Hepatocyte (in vitro differentiated cells): Measurements from ENCODE around the gene NRK. TPM values are rescaled to one million over a fixed set of nuclear protein-coding genes. Genes with fewer than 3 reads are reported as not detected.

Experiments
- DNase-seq: peaks from one replicate; pipeline ENCODE4 v3.0.0-alpha.2; 2016; ENCODE audit warnings: low spot score
- H2AFZ ChIP-seq: fragments of 200-600 bp; sonication (generic); 2 replicates; pipeline ENCODE4 v1.6.0; 2016; ENCODE audit warnings: antibody characterized with exemption, mild to moderate bottlenecking
- H3K27ac ChIP-seq: fragments of 200-600 bp; sonication (generic); 2 replicates; pipeline ENCODE4 v1.5.1; 2016; ENCODE audit warnings: mild to moderate bottlenecking
- H3K27me3 ChIP-seq: fragments of 200-600 bp; sonication (generic); 2 replicates; pipeline ENCODE4 v1.6.1; 2016
- H3K36me3 ChIP-seq: fragments of 200-600 bp; sonication (generic); replicated peaks from 2 replicates; pipeline ENCODE4 v1.5.1; 2016; ENCODE audit warnings: low read depth; ENCODE audit not compliant: insufficient read depth
- H3K4me1 ChIP-seq: fragments of 200-600 bp; sonication (generic); 2 replicates; pipeline ENCODE4 v1.5.1; 2016; ENCODE audit warnings: mild to moderate bottlenecking, moderate library complexity; ENCODE audit not compliant: insufficient read depth
- H3K4me2 ChIP-seq: fragments of 200-600 bp; sonication (generic); 2 replicates; pipeline ENCODE4 v1.6.0; 2016
- H3K4me3 ChIP-seq: fragments of 200-600 bp; sonication (generic); 2 replicates; pipeline ENCODE4 v1.5.1; 2016; ENCODE audit warnings: mild to moderate bottlenecking
- H3K79me2 ChIP-seq: fragments of 200-600 bp; sonication (generic); 2 replicates; pipeline ENCODE4 v1.6.0; 2017; ENCODE audit warnings: mild to moderate bottlenecking
- H3K9me2 ChIP-seq: fragments of 200-600 bp; sonication (generic); replicated peaks from 2 replicates; pipeline ENCODE4 v1.6.0; 2017; ENCODE audit warnings: mild to moderate bottlenecking; ENCODE audit not compliant: insufficient read depth
- H3K9me3 ChIP-seq: fragments of 200-600 bp; sonication (generic); 2 replicates; pipeline ENCODE4 v1.5.1; 2016; ENCODE audit warnings: low read depth, mild to moderate bottlenecking
- H4K20me1 ChIP-seq: fragments of 200-600 bp; sonication (generic); 2 replicates; pipeline ENCODE4 v1.6.0; 2016; ENCODE audit warnings: mild to moderate bottlenecking; ENCODE audit not compliant: insufficient read depth, poor library complexity, severe bottlenecking
- CTCF ChIP-seq: fragments of 200-600 bp; sonication (generic); IDR thresholded peaks from 2 replicates; pipeline ENCODE4 v1.5.1; 2016; ENCODE audit warnings: antibody characterized with exemption, mild to moderate bottlenecking; ENCODE audit not compliant: poor library complexity
- EZH2 ChIP-seq: fragments of 200-600 bp; sonication (generic); IDR thresholded peaks from 2 replicates; pipeline ENCODE4 v1.6.1; 2016; ENCODE audit warnings: antibody characterized with exemption, mild to moderate bottlenecking, borderline replicate concordance
- EZH2phosphoT487 ChIP-seq: fragments of 200-600 bp; sonication (generic); IDR thresholded peaks from one replicate; pipeline ENCODE4 v1.6.1; 2018; ENCODE audit warnings: antibody characterized with exemption, mild to moderate bottlenecking, low read depth, moderate library complexity; ENCODE audit not compliant: unreplicated experiment, severe bottlenecking
- WGBS: methylation state at CpG from one replicate; pipeline ENCODE4 v1.1.6; 2016; ENCODE audit warnings: low lambda C conversion rate; ENCODE audit errors: missing lambda C conversion rate; 5-methylcytosine and 5-hydroxymethylcytosine counted together
- polyA plus RNA-seq: library from polyadenylated mRNA; unstranded; fragments of >200 nt; fragmentation: Nextera tagmentation; extraction: Ambion mirVana; gene quantifications from 2 replicates; pipeline ENCODE4 v1.2.1, GENCODE V29; 2016
- total RNA-seq: library from RNA; depleted of rRNA; stranded (reverse); fragments of >200 nt; gene quantifications from 2 replicates; pipeline ENCODE4 v1.2.3, GENCODE V29; 2014

Gene NRK, protein sequence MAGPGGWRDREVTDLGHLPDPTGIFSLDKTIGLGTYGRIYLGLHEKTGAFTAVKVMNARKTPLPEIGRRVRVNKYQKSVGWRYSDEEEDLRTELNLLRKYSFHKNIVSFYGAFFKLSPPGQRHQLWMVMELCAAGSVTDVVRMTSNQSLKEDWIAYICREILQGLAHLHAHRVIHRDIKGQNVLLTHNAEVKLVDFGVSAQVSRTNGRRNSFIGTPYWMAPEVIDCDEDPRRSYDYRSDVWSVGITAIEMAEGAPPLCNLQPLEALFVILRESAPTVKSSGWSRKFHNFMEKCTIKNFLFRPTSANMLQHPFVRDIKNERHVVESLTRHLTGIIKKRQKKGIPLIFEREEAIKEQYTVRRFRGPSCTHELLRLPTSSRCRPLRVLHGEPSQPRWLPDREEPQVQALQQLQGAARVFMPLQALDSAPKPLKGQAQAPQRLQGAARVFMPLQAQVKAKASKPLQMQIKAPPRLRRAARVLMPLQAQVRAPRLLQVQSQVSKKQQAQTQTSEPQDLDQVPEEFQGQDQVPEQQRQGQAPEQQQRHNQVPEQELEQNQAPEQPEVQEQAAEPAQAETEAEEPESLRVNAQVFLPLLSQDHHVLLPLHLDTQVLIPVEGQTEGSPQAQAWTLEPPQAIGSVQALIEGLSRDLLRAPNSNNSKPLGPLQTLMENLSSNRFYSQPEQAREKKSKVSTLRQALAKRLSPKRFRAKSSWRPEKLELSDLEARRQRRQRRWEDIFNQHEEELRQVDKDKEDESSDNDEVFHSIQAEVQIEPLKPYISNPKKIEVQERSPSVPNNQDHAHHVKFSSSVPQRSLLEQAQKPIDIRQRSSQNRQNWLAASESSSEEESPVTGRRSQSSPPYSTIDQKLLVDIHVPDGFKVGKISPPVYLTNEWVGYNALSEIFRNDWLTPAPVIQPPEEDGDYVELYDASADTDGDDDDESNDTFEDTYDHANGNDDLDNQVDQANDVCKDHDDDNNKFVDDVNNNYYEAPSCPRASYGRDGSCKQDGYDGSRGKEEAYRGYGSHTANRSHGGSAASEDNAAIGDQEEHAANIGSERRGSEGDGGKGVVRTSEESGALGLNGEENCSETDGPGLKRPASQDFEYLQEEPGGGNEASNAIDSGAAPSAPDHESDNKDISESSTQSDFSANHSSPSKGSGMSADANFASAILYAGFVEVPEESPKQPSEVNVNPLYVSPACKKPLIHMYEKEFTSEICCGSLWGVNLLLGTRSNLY (N-terminal part only)
- 9.1 and 12.0 TPM in 2 replicates for total RNA-seq
- polyA plus RNA-seq = 2.2 and 4.6 TPM in 2 replicates

DNA sequence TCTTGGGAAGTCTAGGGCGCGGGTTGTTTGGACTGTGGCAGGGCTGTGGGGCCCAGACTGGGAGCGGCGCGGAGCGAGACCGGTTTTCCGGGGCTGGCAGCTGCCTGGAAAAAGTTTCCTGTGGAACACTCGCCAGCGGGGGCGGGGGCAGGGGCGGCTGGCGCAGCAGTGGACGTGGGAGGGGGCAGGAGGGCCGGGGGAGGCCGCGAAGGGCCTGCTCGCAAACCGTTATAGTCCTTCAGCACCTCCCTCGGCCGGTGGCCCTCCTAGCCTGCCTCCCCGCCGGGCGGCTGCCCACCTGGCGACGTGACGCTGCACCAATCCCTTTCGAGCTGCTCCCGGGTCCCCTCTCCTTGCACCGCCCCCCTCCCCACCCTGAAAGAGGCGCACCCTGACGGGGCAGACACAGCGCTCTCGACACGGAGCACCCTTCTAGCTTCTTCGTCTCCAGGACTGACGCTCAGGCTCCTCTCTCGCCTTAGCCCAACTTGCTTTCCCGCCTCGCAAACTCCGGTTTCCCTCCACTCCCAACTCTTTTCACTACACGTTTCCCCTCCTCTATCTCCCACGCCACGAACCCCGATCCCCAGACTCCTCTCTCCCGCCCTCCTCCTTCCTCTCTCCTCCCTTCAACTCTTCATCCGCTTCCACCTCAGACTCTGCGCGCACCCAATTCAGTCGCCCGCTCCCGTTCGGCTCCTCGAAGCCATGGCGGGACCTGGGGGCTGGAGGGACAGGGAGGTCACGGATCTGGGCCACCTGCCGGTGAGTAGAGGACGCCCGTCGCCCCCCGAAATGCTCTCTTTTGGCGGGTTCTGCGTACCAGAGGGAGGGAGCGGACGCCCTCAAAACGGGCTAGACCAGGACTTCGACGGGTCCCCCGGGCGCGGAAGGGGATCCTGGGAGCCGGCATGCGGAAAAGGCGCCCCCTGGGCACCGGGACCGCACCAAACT, at the start of gene NRK:
NRK (plus strand) TSS at position 402 of the 954 bp plus-strand sequence; CDS start at position 709, 307 bp downstream.
- H3K9me2 ChIP-seq = no peaks in the 10 kb centered on the region
- peak within 1 kb of the TSS; percentile 55 for H3K27ac ChIP-seq
- WGBS = 41% methylated on average over 44 of the region's 76 CpGs
- DNase-seq = peak; percentile 25
- H3K79me2 ChIP-seq = no peaks in the 10 kb centered on the region
- TF ChIP-seq CTCF (peak; percentile 16), EZH2 (no peak)
- no peaks in the 10 kb centered on the region for H4K20me1 ChIP-seq
- H3K27me3 ChIP-seq = peaks cover 21% of the 10 kb centered on the region
- H3K36me3 ChIP-seq = no peaks in the 10 kb centered on the region
- no peaks in the 10 kb centered on the region for H3K4me1 ChIP-seq
- peak within 1 kb of the TSS; percentile 66 for H2AFZ ChIP-seq
- no peaks in the 10 kb centered on the region for H3K9me3 ChIP-seq
- peak within 1 kb of the TSS; percentile 82 for H3K4me2 ChIP-seq
- H3K4me3 ChIP-seq = peak within 1 kb of the TSS; percentile 52

DNA sequence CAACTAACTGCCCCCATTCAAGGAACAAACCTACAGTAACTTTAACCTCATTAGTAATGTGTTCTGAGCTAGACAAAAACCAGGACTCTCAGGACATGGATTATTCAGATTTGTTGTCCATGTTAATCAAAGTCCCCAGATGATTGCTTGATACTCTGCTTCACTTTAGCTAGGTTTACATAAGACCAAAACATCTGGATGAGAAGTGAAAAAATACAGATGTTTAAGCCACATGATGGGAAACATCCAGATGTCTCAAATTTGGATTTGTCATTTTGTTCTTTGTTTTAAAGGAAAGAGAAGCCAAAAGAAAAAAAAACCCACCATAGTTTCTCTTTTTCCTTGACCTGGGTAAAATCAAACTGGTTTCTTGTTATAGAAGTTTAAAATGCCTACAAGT, 48.5 kb upstream of the NRK start:
- H3K27ac ChIP-seq = no peak overlapping the region
- H3K36me3 ChIP-seq = no peaks in the 10 kb centered on the region
- no peaks in the 10 kb centered on the region for H3K79me2 ChIP-seq
- no peak for TF ChIP-seq EZH2phosphoT487
- TF ChIP-seq CTCF = no peak
- no peak for TF ChIP-seq EZH2
- no peak overlapping the region for H3K4me3 ChIP-seq
- H3K9me3 ChIP-seq = no peaks in the 10 kb centered on the region
- no peak overlapping the region for H2AFZ ChIP-seq
- no peak overlapping the region for H3K4me2 ChIP-seq
- no peaks in the 10 kb centered on the region for H3K4me1 ChIP-seq
- no peaks in the 10 kb centered on the region for H3K9me2 ChIP-seq
- H3K27me3 ChIP-seq = no peaks in the 10 kb centered on the region
- no peaks in the 10 kb centered on the region for H4K20me1 ChIP-seq
- DNase-seq = no peak

GRCh38 chrX:105775679-105776078, 46.7 kb upstream of the NRK start:
- Histone ChIP-seq H3K4me2 (no peak overlapping the region), H3K27me3 (no peaks in the 10 kb centered on the region), H3K36me3 (no peaks in the 10 kb centered on the region), H3K79me2 (no peaks in the 10 kb centered on the region), H3K9me2 (no peaks in the 10 kb centered on the region), H2AFZ (no peak overlapping the region), H4K20me1 (no peaks in the 10 kb centered on the region), H3K4me1 (no peaks in the 10 kb centered on the region), H3K27ac (no peak overlapping the region), H3K4me3 (no peak overlapping the region), H3K9me3 (no peaks in the 10 kb centered on the region)
- 56% methylated on average over 3 of the region's 3 CpGs for WGBS
- no peak for DNase-seq
- TF ChIP-seq CTCF = no peak
- no peak for TF ChIP-seq EZH2
- no peak for TF ChIP-seq EZH2phosphoT487
